GM23338 (cell line): Measurements from ENCODE around the gene PRR35.

Experiments
- CREB1 ChIP-seq: fragments of 250-450 bp; sonication (Bioruptor Pico); IDR thresholded peaks from 2 replicates; pipeline ENCODE4 v1.5.0; 2020; ENCODE audit warnings: low read depth, mild to moderate bottlenecking, moderate library complexity
- EZH2 ChIP-seq: fragments of 200-600 bp; sonication (generic); IDR thresholded peaks from one replicate; pipeline ENCODE4 v1.8.0; 2017; ENCODE audit warnings: antibody characterized with exemption, mild to moderate bottlenecking, low read depth; ENCODE audit not compliant: unreplicated experiment
- EZH2phosphoT487 ChIP-seq: fragments of 200-600 bp; sonication (generic); IDR thresholded peaks from one replicate; pipeline ENCODE4 v1.8.1; 2018; ENCODE audit warnings: antibody characterized with exemption; ENCODE audit not compliant: unreplicated experiment
- JUNB ChIP-seq: IDR thresholded peaks from one replicate; pipeline ENCODE4 v1.6.1; 2016; ENCODE audit warnings: antibody characterized with exemption; ENCODE audit not compliant: unreplicated experiment
- NANOG ChIP-seq: IDR thresholded peaks from 2 replicates; pipeline ENCODE4 v1.6.1; 2016; ENCODE audit warnings: antibody characterized with exemption, borderline replicate concordance
- POLR2AphosphoS5 ChIP-seq: IDR thresholded peaks from 2 replicates; pipeline ENCODE4 v1.6.1; 2016; ENCODE audit warnings: antibody characterized with exemption, low read depth
- ZNF114 ChIP-seq: fragments of 250-450 bp; sonication (Bioruptor Pico); IDR thresholded peaks from 2 replicates; pipeline ENCODE4 v1.5.0; 2020; ENCODE audit warnings: mild to moderate bottlenecking, moderate library complexity
- ZNF331 ChIP-seq: fragments of 250-450 bp; sonication (Bioruptor Pico); IDR thresholded peaks from 2 replicates; pipeline ENCODE4 v1.5.0; 2020; ENCODE audit warnings: low read depth, mild to moderate bottlenecking, moderate library complexity
- TF ChIP-seq, protein P1 (sequence below), 2 experiments: fragments of 200-600 bp in 1 of 2; sonication (generic) in 1 of 2; conservative IDR thresholded peaks; 2 replicates each; pipeline versions ENCODE4 v1.5.1 to v1.6.1; 2016 to 2017; ENCODE audit warnings: antibody characterized with exemption in 2 of 2, low read depth in 2 of 2, mild to moderate bottlenecking in 2 of 2, moderate library complexity in 1 of 2
- TF ChIP-seq, protein P2 (sequence below): IDR thresholded peaks from one replicate; pipeline ENCODE4 v1.6.1; 2018; ENCODE audit warnings: antibody characterized with exemption; ENCODE audit not compliant: unreplicated experiment
- TF ChIP-seq, protein P3 (sequence below): IDR thresholded peaks from 2 replicates; pipeline ENCODE4 v1.6.1; 2016; ENCODE audit warnings: antibody characterized with exemption
- TF ChIP-seq, protein P4 (sequence below): fragments of 250-450 bp; sonication (Bioruptor Pico); IDR thresholded peaks from 2 replicates; pipeline ENCODE4 v1.5.0; 2020; ENCODE audit warnings: mild to moderate bottlenecking, moderate library complexity

DNA sequence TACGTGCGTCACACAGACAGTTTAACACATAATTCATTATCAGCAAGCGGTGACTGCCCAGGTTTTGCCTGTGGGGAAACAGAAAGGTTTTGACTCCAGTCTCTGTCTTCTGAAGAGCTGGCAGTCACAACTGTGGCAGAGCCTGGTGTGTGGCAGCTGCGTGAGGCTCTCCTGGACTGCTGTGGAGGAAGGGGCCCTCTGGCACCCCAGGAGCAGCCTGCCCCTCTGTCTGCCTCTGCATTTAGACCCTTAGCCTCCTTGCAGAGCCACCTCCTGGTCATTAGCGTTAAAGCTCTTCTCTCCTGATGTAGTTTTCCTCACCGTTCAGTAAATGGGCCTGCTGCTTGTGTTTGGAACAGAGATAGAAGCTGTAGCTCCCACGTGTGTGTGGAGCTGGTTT, 40.6 kb downstream of the PRR35 start:
- TF ChIP-seq POLR2AphosphoS5 (no peak), EZH2 (no peak), JUNB (no peak), CREB1 (CRISPR knock-in tag) (no peak), EZH2phosphoT487 (no peak), ZNF114 (no peak), ZNF331 (CRISPR knock-in tag) (no peak), NANOG (no peak)
- TF ChIP-seq, protein P1, sequence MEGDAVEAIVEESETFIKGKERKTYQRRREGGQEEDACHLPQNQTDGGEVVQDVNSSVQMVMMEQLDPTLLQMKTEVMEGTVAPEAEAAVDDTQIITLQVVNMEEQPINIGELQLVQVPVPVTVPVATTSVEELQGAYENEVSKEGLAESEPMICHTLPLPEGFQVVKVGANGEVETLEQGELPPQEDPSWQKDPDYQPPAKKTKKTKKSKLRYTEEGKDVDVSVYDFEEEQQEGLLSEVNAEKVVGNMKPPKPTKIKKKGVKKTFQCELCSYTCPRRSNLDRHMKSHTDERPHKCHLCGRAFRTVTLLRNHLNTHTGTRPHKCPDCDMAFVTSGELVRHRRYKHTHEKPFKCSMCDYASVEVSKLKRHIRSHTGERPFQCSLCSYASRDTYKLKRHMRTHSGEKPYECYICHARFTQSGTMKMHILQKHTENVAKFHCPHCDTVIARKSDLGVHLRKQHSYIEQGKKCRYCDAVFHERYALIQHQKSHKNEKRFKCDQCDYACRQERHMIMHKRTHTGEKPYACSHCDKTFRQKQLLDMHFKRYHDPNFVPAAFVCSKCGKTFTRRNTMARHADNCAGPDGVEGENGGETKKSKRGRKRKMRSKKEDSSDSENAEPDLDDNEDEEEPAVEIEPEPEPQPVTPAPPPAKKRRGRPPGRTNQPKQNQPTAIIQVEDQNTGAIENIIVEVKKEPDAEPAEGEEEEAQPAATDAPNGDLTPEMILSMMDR (conservative IDR thresholded peaks at IDR 0.05; ENCODE audit: low read depth in 2 of 2): peak; percentile 46 to 68
- TF ChIP-seq, protein P2, sequence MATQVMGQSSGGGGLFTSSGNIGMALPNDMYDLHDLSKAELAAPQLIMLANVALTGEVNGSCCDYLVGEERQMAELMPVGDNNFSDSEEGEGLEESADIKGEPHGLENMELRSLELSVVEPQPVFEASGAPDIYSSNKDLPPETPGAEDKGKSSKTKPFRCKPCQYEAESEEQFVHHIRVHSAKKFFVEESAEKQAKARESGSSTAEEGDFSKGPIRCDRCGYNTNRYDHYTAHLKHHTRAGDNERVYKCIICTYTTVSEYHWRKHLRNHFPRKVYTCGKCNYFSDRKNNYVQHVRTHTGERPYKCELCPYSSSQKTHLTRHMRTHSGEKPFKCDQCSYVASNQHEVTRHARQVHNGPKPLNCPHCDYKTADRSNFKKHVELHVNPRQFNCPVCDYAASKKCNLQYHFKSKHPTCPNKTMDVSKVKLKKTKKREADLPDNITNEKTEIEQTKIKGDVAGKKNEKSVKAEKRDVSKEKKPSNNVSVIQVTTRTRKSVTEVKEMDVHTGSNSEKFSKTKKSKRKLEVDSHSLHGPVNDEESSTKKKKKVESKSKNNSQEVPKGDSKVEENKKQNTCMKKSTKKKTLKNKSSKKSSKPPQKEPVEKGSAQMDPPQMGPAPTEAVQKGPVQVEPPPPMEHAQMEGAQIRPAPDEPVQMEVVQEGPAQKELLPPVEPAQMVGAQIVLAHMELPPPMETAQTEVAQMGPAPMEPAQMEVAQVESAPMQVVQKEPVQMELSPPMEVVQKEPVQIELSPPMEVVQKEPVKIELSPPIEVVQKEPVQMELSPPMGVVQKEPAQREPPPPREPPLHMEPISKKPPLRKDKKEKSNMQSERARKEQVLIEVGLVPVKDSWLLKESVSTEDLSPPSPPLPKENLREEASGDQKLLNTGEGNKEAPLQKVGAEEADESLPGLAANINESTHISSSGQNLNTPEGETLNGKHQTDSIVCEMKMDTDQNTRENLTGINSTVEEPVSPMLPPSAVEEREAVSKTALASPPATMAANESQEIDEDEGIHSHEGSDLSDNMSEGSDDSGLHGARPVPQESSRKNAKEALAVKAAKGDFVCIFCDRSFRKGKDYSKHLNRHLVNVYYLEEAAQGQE: no peak
- TF ChIP-seq, protein P3, sequence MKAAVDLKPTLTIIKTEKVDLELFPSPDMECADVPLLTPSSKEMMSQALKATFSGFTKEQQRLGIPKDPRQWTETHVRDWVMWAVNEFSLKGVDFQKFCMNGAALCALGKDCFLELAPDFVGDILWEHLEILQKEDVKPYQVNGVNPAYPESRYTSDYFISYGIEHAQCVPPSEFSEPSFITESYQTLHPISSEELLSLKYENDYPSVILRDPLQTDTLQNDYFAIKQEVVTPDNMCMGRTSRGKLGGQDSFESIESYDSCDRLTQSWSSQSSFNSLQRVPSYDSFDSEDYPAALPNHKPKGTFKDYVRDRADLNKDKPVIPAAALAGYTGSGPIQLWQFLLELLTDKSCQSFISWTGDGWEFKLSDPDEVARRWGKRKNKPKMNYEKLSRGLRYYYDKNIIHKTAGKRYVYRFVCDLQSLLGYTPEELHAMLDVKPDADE: no peak
- TF ChIP-seq, protein P4, sequence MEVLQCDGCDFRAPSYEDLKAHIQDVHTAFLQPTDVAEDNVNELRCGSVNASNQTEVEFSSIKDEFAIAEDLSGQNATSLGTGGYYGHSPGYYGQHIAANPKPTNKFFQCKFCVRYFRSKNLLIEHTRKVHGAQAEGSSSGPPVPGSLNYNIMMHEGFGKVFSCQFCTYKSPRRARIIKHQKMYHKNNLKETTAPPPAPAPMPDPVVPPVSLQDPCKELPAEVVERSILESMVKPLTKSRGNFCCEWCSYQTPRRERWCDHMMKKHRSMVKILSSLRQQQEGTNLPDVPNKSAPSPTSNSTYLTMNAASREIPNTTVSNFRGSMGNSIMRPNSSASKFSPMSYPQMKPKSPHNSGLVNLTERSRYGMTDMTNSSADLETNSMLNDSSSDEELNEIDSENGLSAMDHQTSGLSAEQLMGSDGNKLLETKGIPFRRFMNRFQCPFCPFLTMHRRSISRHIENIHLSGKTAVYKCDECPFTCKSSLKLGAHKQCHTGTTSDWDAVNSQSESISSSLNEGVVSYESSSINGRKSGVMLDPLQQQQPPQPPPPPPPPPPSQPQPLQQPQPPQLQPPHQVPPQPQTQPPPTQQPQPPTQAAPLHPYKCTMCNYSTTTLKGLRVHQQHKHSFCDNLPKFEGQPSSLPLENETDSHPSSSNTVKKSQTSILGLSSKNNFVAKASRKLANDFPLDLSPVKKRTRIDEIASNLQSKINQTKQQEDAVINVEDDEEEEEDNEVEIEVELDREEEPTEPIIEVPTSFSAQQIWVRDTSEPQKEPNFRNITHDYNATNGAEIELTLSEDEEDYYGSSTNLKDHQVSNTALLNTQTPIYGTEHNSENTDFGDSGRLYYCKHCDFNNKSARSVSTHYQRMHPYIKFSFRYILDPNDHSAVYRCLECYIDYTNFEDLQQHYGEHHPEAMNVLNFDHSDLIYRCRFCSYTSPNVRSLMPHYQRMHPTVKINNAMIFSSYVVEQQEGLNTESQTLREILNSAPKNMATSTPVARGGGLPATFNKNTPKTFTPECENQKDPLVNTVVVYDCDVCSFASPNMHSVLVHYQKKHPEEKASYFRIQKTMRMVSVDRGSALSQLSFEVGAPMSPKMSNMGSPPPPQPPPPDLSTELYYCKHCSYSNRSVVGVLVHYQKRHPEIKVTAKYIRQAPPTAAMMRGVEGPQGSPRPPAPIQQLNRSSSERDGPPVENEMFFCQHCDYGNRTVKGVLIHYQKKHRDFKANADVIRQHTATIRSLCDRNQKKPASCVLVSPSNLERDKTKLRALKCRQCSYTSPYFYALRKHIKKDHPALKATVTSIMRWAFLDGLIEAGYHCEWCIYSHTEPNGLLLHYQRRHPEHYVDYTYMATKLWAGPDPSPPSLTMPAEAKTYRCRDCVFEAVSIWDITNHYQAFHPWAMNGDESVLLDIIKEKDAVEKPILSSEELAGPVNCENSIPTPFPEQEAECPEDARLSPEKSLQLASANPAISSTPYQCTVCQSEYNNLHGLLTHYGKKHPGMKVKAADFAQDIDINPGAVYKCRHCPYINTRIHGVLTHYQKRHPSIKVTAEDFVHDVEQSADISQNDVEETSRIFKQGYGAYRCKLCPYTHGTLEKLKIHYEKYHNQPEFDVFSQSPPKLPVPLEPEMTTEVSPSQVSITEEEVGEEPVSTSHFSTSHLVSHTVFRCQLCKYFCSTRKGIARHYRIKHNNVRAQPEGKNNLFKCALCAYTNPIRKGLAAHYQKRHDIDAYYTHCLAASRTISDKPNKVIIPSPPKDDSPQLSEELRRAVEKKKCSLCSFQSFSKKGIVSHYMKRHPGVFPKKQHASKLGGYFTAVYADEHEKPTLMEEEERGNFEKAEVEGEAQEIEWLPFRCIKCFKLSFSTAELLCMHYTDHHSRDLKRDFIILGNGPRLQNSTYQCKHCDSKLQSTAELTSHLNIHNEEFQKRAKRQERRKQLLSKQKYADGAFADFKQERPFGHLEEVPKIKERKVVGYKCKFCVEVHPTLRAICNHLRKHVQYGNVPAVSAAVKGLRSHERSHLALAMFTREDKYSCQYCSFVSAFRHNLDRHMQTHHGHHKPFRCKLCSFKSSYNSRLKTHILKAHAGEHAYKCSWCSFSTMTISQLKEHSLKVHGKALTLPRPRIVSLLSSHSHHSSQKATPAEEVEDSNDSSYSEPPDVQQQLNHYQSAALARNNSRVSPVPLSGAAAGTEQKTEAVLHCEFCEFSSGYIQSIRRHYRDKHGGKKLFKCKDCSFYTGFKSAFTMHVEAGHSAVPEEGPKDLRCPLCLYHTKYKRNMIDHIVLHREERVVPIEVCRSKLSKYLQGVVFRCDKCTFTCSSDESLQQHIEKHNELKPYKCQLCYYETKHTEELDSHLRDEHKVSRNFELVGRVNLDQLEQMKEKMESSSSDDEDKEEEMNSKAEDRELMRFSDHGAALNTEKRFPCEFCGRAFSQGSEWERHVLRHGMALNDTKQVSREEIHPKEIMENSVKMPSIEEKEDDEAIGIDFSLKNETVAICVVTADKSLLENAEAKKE (CRISPR knock-in tag): no peak
